ENCODE results near the gene NBPF6.
"Not testable (repeated sequence)": the region's sequence is repeated elsewhere in the genome, so short reads cannot be mapped to it uniquely, and the experiment has no call there.

The NBPF6 gene, protein sequence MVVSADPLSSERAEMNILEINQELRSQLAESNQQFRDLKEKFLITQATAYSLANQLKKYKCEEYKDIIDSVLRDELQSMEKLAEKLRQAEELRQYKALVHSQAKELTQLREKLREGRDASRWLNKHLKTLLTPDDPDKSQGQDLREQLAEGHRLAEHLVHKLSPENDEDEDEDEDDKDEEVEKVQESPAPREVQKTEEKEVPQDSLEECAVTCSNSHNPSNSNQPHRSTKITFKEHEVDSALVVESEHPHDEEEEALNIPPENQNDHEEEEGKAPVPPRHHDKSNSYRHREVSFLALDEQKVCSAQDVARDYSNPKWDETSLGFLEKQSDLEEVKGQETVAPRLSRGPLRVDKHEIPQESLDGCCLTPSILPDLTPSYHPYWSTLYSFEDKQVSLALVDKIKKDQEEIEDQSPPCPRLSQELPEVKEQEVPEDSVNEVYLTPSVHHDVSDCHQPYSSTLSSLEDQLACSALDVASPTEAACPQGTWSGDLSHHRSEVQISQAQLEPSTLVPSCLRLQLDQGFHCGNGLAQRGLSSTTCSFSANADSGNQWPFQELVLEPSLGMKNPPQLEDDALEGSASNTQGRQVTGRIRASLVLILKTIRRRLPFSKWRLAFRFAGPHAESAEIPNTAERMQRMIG

DNA sequence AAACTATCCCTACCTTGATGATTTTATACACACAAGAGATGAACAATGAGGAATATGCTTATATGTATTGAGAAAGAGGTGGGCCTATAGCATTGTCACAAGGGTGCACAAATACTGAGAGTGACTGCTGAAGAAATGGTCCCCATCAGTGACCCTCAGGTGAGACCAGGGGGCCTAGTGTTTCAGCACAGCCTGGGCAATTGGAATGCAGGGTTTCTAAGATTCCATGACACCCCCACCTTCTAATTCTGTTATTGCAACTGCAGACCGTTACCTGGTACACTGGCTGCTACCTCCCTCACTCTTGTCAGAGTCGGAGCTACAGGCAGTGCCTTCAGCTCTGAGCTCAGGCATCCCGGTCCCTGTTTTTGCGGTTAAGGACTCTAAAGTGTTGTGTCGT lies at the start of gene NBPF6:
Gene NBPF6 (plus strand): TSS at position 301 of the 400 bp plus-strand sequence. CDS start 259 bp downstream, outside the sequence.
- not testable (repeated sequence) for H3K4me3 ChIP-seq (ENCODE audit: low read length); DNase-seq (ENCODE audit: low read depth)

DNA sequence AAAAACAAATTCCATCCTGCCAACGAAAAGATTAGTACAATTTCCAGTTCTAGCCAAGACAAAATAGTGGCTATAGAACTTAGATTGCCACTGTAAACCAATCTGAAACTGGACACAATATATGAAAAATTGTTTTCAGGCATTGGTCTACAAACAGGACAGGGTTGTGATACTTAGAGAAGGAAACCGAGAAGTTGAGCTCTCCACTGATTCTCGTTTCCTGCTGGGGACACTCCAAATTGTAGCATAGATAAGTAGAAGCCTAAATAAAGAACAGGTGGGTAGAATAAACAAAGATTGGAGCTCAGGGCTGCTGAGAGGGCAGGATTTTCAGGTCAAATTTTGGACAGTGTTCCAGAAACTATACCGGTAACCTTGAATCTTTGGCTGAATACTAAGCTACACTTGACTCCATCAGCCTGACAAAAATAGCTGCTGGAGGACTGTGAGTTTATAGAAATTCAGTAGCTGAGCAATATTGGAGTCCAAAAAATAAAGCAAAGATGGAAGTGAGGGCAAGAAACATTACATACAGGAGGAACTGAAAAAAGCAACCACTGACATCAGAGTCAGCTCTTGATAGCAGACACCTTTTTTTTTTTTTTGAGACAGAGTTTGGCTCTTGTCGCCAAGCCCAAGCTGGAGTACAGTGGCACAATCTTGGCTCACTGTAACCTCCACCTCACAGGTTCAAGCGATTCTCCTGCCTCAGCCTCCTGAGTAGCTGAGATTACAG lies 38.9 kb upstream of the NBPF6 start:
- DNase-seq (ENCODE audit: low read depth); H3K4me3 ChIP-seq (ENCODE audit: low read length): not testable (repeated sequence)

DNA sequence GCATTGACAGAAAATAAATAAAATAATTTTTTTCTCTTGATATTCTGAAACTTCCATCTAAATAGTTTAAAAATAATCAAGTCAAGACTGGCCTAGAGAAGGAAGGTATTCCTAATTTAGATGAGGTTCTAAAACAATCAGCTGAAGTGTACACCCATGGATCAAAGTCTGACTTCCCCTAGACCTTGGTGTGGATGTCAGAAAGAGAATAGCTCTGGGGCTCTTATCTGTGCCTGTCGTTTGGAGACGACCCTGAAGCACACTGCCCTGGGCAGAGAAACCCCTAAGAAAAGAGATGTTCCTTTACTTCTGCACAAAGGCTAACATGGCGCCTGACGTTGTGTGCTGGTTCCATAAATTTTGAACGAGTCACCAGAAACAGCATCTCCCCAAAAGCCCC lies 30.0 kb upstream of the NBPF6 start:
- not testable (repeated sequence) for H3K4me3 ChIP-seq (ENCODE audit: low read length); DNase-seq (ENCODE audit: low read depth)

DNA sequence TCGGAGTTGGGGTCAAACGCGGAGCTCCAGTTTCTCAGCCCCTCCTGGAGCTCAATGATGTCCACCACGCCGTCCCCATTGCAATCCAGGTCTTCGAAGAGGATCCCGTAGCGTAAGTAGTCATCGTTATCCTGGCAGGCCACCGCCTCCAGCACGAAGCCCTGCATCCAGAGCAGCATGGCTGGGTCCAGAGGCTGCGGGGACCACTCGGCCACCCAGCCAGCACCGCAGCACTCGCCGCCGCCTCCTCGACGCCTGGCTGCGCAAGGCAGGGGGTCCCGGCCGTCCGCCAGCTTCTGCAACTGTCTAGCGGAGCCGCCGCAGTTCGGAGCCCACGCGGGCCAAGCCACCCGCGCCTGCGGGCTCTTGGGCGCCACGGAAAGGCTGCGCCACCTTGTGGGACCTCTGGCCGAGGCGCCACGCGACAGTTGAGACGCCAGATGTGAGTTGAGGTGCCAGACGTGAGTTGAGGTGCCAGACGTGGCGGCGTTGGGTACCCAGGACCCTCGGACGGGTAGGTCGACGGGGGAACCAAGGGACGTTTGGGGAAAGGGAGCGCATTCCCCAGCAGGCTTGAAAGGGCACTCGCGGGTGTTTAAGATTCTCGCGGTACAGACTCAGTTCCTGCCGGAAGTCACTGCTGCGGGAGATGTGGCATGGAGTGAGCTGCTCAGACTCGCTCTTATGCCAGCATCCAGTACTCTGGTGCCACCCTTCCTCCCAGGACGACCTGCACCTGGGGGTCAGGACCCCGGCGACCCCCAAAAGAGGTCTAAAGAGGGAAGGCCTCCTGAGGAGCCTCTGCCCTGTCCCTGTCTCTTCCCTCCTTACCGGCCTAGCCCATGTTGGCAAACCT lies 28.9 kb upstream of the NBPF6 start:
- H3K4me3 ChIP-seq (ENCODE audit: low read length); DNase-seq (ENCODE audit: low read depth): not testable (repeated sequence)

DNA sequence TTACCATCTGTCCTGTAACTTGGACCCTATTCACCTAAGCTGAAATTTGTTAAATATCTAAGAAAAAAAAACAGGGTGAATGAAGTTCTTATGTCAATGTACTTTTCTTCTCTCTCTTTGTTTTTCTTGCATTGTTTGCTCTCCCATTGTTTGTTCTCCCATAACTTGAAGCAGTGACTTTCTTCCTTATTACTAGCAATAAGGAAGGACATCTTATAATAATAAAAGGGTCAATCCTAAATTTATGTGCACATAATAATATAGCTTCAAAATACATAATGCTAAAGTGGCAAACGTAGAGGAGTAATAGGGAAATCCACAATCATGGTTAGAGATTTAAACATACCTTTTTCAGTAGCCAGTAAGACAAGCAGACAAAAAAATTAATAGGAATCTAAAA lies 23.3 kb upstream of the NBPF6 start:
- not testable (repeated sequence) for H3K4me3 ChIP-seq (ENCODE audit: low read length); DNase-seq (ENCODE audit: low read depth)

DNA sequence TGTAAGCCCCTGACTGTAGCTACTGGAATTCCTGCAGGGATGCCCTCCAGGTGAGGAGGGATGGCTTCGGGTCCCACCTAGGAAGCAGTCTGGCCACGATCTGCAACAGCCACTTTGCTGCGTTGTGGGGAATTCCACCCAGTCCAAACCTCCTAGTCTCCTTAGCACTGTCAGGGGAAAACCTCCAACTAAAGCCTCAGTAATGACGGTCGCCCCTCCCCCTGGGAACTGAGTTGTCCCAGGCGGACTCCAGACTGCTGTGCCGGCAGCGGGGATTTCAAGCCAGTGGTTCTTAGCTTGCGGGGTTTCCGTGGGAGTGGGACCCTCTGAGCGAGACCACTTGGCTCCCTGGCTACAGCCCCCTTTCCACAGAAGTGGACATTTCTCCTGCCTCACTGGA lies 18.1 kb upstream of the NBPF6 start:
- not testable (repeated sequence) for H3K4me3 ChIP-seq (ENCODE audit: low read length); DNase-seq (ENCODE audit: low read depth)

DNA sequence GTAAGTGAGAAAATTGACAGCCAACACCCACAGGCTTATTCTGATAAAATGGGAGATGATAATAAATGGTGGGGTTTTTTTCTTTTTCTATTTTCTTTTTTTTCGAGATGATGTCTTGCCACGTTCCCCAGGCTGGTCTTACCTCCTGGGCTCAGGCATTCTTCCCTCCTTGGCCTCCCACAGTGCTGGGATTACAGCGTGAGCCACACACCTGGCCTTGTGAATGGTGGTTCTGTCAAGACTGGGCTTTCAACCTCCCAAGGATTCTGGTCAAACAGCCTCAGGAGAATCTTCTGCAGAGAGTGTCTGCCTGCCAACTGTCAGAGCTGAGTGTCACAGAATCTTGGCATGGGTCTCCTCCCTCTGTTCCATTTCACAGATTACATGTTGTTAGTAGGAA lies 16.7 kb upstream of the NBPF6 start:
- not testable (repeated sequence) for DNase-seq (ENCODE audit: low read depth); H3K4me3 ChIP-seq (ENCODE audit: low read length)

DNA sequence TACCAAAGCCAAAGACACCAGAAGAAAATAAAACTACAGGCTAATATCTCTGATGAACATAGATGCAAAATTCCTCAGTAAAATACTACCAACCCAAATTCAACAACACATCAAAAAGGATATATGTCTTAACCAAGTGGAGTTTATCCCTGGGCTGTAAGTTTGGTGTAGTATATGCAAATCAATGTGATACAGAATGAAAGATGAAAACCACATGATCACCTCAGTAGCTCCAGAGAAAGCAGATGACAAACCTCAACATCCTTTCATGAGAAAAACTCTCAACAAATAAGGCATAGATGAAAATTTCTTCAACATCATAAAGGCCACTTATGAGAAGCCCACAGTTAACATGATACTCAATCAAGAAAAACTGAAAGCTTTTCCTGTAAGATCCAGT lies 11.6 kb upstream of the NBPF6 start:
- not testable (repeated sequence) for H3K4me3 ChIP-seq (ENCODE audit: low read length); DNase-seq (ENCODE audit: low read depth)

DNA sequence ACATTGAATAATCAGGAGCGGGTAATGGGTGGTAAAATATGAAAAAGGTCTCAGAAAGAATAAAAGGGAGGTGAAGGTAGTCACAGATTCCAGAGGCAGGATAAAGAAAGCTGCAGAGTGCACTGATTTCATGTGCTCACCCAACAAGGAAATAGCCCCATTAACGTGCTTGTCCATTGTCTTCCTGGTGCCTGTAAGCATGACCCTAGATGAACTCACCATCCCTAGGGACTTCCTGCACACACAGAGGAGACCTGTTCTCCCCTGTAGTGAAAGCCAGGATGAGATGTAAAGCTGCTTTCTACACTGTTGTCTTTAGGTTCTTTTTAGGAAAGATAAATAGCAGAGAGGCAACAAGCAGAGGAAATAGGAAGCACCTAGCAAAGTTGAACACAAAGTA lies 4.4 kb downstream of the NBPF6 start:
- DNase-seq (ENCODE audit: low read depth); H3K4me3 ChIP-seq (ENCODE audit: low read length): not testable (repeated sequence)

DNA sequence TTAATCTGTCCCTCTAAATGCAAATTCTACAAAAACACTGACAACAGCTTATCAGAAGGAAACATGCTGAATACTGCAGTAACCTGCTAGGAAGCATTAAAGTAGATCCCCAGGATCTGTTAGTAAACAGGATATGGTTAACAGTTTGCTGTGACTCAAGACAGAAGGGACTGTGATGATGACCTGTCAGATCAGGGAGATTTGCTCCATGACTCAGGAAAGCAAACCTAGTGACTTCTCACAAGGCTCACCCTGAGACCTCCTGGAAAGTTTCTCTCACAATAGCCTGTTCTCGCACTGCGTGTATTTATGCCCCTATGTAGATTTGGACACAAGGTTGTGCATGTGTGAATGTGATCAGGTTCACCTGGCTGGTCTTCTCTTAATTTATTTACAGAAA lies 8.5 kb downstream of the NBPF6 start:
- not testable (repeated sequence) for DNase-seq (ENCODE audit: low read depth)

DNA sequence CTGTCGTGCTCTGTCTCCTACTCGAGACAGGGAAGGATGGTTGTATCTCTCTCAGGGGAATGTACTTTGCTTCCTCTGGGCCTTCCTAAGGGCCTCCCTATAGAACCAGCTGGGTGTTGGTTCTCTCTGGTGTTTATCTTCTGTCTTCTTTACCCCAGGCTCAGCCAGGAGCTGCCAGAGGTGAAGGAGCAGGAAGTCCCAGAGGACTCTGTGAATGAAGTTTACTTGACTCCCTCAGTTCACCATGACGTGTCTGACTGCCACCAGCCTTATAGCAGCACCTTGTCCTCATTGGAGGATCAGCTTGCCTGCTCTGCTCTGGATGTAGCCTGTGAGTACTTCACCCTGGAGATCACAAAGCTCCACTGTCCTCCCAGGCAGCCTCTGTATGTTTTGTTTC lies 11.6 kb downstream of the NBPF6 start:
- DNase-seq (ENCODE audit: low read depth); H3K4me3 ChIP-seq (ENCODE audit: low read length): not testable (repeated sequence)

More for the DNA sequence above, 8.5 kb downstream of the NBPF6 start:
- H3K4me3 ChIP-seq (ENCODE audit: low read length) = not testable (repeated sequence)

DNA sequence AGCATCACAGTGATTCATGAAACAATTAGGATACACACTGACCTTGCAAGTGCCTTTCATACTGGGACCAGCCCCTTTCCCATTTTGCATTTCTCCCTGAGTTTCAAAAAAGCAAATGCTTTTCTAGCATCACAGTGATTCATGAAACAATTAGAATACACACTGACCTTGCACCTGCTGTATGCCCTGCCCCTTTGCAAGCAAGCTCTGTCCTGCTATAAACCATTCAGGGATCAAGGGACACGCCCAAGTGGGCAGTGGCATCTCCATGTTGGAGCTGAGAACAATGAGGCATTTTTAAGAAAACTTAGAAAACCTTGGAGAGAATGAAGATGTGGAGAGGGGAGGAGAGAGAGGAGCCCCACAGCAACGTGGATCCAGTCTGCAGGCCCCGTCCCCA lies 13.8 kb downstream of the NBPF6 start:
- not testable (repeated sequence) for H3K4me3 ChIP-seq (ENCODE audit: low read length); DNase-seq (ENCODE audit: low read depth)

DNA sequence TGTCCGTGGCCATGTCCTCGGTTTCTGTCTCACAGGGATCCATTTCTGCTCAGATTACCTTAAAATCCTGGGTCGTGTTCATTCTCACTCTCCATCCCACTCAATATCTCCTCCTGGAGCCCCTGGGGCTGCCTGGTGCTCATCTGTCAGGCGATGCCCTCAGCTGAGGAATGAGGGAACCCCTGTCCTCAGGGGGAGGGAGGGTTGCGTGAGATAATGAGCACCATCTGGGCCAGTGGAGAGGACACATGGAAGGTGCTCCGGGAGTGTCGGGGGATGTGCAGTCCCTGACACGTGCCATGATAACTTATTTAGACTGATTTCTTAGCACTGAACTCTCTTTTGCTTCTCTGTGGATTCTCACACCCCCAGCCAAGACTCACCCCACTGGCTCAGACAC lies 16.0 kb downstream of the NBPF6 start:
- DNase-seq (ENCODE audit: low read depth); H3K4me3 ChIP-seq (ENCODE audit: low read length): not testable (repeated sequence)

DNA sequence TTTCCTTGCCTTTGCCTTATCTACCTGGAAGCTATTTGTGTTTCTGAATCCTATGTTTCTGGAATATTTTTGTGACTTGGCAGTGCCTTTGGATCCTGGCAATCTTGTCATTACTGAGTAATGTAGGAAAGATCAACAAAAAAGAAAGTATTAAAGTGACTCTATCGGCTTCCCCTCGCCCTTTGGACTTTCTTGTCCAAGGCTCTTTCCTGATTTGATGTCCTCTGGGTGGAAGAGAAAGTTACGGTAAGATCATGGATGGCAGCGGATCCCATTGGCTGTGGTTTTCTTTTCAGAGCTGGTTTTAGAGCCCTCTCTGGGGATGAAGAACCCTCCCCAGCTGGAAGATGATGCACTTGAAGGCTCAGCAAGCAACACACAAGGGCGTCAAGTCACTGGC lies 17.0 kb downstream of the NBPF6 start:
- not testable (repeated sequence) for DNase-seq (ENCODE audit: low read depth); H3K4me3 ChIP-seq (ENCODE audit: low read length)

DNA sequence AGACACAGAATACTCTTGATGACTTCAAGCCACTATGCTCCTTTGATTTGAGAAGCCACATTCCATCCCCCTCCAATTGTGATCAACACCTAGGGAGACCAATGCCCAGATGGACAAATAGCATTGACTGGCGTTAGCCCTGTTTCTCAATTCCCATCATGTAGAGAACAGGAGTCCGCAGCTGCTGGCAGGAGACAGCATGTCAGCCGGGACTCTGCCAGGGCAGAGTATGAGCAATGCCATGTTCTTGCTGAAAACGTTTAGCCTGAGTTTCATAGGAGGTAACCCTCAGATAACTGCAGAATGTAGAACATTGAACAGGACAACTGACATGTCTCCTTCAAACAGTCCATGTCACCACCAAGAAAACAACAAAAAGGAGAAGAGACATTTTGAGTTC lies 20.6 kb downstream of the NBPF6 start:
- not testable (repeated sequence) for H3K4me3 ChIP-seq (ENCODE audit: low read length); DNase-seq (ENCODE audit: low read depth)

DNA sequence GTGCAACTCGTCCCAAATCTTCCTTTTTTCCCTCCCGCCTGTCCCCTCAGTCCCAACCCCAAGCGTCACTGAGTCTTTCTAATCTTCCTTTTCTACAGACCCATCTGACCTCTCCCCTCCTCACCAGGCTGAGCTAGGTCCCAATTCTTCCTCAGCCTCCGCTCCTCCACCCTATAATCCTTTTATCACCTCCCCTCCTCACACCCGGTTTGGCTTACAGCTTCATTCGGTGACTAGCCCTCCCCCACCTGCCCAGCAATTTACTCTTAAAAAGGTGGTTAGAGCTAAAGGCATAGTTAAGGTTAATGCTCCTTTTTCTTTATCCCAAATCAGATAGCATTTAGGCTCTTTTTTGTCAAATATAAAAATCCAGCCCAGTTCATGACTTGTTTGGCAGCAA lies 24.4 kb downstream of the NBPF6 start:
- DNase-seq (ENCODE audit: low read depth); H3K4me3 ChIP-seq (ENCODE audit: low read length): not testable (repeated sequence)

All from epithelial cell of esophagus (primary cell).